NT2/D1 (cell line): ENCODE data around the gene RUBCN.

Source experiments
- DNase-seq: peaks from one replicate; pipeline ENCODE4 v3.0.0-alpha.2; 2011; ENCODE audit warnings: low read depth, low spot score
- H3K27me3 ChIP-seq: 2 replicates; pipeline ENCODE4 v1.6.0; 2011; ENCODE audit warnings: mild to moderate bottlenecking; ENCODE audit not compliant: insufficient read length, insufficient read depth
- H3K36me3 ChIP-seq: 2 replicates; pipeline ENCODE4 v1.6.1; 2011; ENCODE audit warnings: mild to moderate bottlenecking, low read length, mixed read lengths; ENCODE audit not compliant: insufficient read depth, insufficient read length
- H3K4me1 ChIP-seq: 2 replicates; pipeline ENCODE4 v1.5.1; 2011; ENCODE audit not compliant: insufficient read depth, insufficient read length
- H3K4me3 ChIP-seq: 2 replicates; pipeline ENCODE4 v1.5.1; 2011; ENCODE audit warnings: low read depth; ENCODE audit not compliant: insufficient read length
- H3K9ac ChIP-seq: 2 replicates; pipeline ENCODE4 v1.6.0; 2011; ENCODE audit warnings: low read depth; ENCODE audit not compliant: insufficient read length
- H3K9me3 ChIP-seq: 2 replicates; pipeline ENCODE4 v1.5.1; 2011; ENCODE audit warnings: mild to moderate bottlenecking, low read length; ENCODE audit not compliant: insufficient read depth
- SUZ12 ChIP-seq: IDR thresholded peaks from 2 replicates; pipeline ENCODE4 v1.6.1; 2011; ENCODE audit not compliant: insufficient read length, insufficient read depth; ENCODE audit errors: extremely low read depth
- YY1 ChIP-seq: IDR thresholded peaks from 2 replicates; pipeline ENCODE4 v1.6.1; 2011; ENCODE audit not compliant: insufficient read length, insufficient read depth
- ZNF274 ChIP-seq: IDR thresholded peaks from 2 replicates; pipeline ENCODE4 v1.6.1; 2011; ENCODE audit warnings: mild to moderate bottlenecking, low read depth, low read length

The RUBCN gene

GRCh38 chr3:197753263-197753662, 16.6 kb upstream of the RUBCN start:
- no peak for TF ChIP-seq ZNF274
- no peak for TF ChIP-seq SUZ12
- TF ChIP-seq YY1 = no peak
- no peak for DNase-seq
- no peaks in the 10 kb centered on the region for H3K9me3 ChIP-seq
- H3K4me1 ChIP-seq = no peaks in the 10 kb centered on the region
- H3K9ac ChIP-seq = no peak overlapping the region
- H3K4me3 ChIP-seq = no peak overlapping the region
- peaks cover 49% of the 10 kb centered on the region for H3K27me3 ChIP-seq
- H3K36me3 ChIP-seq = peaks cover 12% of the 10 kb centered on the region

GRCh38 chr3:197752107-197752506, 15.4 kb upstream of the RUBCN start:
- Histone ChIP-seq H3K4me1 (no peaks in the 10 kb centered on the region), H3K9me3 (no peaks in the 10 kb centered on the region), H3K9ac (no peak overlapping the region), H3K36me3 (peaks cover 8% of the 10 kb centered on the region), H3K4me3 (no peak overlapping the region), H3K27me3 (peaks cover 52% of the 10 kb centered on the region)
- DNase-seq = no peak
- TF ChIP-seq ZNF274 (no peak), SUZ12 (no peak), YY1 (no peak)

DNA sequence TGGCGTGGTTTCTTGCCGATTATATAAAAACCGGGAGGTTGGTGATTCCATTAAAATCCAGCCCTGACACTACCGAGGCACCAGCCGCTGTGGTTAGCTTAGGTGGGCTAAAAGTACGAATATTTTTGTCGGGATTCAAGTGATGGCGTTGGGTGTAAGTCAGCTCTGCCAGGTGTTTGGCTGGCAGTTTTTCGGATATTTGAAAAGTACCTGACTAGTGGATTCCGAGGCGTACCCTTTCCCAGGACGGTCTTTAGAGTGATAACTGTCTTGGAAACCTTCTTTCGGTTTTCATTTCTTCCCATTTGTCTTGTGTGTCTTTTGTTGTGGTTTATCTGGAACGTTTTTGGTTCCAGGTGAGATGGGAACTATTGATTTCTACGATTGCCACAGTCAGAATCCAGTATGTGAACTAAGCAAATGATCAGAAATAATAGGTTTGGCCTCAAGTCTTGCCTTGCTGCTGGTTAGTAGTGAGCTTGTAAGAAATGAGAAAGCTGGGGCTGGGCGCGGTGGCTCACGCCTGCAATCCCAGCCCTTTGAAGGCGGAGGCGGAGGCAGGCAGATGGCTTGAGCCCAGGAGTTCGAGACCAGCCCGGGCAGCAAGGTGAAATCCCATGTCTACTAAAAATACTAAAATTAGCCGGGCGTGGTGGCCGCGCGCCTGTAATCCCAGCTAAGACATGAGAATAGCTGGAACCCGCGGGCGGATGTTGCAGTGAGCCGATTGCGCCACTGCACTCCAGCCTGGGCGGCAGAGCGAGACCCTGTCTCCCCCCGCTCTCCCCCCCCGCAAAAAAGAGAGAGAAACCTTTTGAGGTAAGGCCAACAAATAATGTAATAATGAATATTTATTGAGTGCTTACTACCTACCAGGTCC, 14.4 kb upstream of the RUBCN start:
- Histone ChIP-seq H3K36me3 (no peaks in the 10 kb centered on the region), H3K27me3 (peaks cover 52% of the 10 kb centered on the region), H3K4me3 (peak overlapping the region; percentile 71), H3K9me3 (no peaks in the 10 kb centered on the region), H3K9ac (peak overlapping the region; percentile 74), H3K4me1 (no peaks in the 10 kb centered on the region)
- TF ChIP-seq ZNF274 = no peak
- no peak for TF ChIP-seq SUZ12
- no peak for TF ChIP-seq YY1
- DNase-seq = no peak

DNA sequence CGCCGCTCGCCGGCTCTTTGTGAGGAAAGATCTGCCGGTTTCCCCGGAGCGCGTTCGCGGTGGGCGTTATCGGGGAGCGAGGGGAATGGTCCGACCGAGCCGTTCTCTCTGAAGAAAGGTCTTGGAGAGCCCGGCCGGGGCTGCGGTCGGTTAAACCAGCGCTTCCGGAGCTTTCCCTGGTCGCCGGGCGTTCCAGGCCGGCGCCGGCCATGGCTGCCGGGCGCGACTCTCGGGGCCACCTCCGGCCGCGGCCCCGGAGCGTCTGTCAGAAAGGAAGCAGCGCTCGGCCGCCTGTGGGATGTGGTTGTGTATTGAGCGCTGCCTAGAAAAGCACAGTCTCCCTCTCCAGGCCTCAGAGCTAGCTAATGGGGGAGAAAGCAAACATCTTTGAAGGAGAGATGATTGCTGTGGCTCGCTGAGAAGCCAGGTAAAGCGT, 13.7 kb upstream of the RUBCN start:
- Histone ChIP-seq H3K4me3 (peak overlapping the region; percentile 71), H3K27me3 (peaks cover 52% of the 10 kb centered on the region), H3K36me3 (no peaks in the 10 kb centered on the region), H3K9me3 (no peaks in the 10 kb centered on the region), H3K9ac (peak overlapping the region; percentile 74), H3K4me1 (no peaks in the 10 kb centered on the region)
- no peak for TF ChIP-seq ZNF274
- TF ChIP-seq YY1 = no peak
- no peak for TF ChIP-seq SUZ12
- no peak for DNase-seq

DNA sequence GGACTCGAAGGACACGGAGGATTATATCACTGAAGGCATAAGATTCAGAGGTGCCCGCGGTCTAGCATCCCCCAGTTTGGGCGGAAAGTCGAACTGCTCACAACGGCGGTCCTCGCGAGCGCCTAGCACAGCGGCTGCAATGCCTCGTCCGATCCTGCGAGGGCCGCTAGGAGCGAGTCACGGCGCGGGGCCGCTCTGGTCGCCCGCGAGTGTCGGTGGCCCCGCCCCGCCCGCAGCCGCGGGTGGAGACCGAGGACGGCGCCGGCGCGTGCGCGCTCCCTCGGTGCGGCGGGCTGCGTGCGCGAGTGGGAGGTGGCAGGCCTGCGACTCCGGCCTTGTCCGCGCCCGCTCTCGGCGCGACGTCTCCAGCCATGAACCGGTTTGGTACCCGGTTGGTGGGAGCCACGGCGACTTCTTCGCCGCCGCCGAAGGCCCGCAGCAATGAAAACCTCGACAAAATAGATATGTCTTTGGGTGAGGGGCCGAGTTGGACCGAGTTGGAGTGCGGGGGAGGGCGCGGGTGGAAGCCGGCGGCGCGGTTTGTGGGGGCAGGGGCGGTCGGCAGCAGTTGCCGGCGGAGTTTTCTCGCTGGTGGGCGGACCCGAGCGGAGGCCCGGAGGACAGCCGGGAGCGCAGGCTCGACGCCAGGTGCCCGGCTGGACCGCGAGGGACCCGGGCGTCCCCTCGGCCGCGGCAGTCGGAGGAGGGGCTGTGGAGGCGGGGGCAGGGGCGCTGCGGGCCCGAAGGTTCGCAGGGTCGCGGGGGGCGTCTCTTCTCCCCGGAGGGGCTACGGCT, 13.1 kb upstream of the RUBCN start, which contains the start of gene FYTTD1:
TSS of gene FYTTD1 (plus strand) at position 283 of the 795 bp plus-strand sequence. CDS start at position 372, 89 bp downstream.
- H3K36me3 ChIP-seq = no peaks in the 10 kb centered on the region
- H3K4me1 ChIP-seq = no peaks in the 10 kb centered on the region
- DNase-seq = no peak
- H3K9ac ChIP-seq = peak within 1 kb of the TSS; percentile 74
- no peaks in the 10 kb centered on the region for H3K9me3 ChIP-seq
- H3K4me3 ChIP-seq = peak within 1 kb of the TSS; percentile 71
- TF ChIP-seq SUZ12 = no peak
- no peak for TF ChIP-seq ZNF274
- no peak for TF ChIP-seq YY1
- H3K27me3 ChIP-seq = peaks cover 52% of the 10 kb centered on the region

- H3K9ac ChIP-seq = peak overlapping the region; percentile 74
- H3K4me1 ChIP-seq = no peaks in the 10 kb centered on the region
- DNase-seq = no peak
Measured at GRCh38 chr3:197749315-197749600, 12.6 kb upstream of the RUBCN start.

More at GRCh38 chr3:197749315-197749600, 12.6 kb upstream of the RUBCN start:
- Histone ChIP-seq H3K4me3 (peak overlapping the region; percentile 71), H3K36me3 (no peaks in the 10 kb centered on the region), H3K9me3 (no peaks in the 10 kb centered on the region), H3K27me3 (peaks cover 52% of the 10 kb centered on the region)
- TF ChIP-seq YY1 = no peak
- TF ChIP-seq ZNF274 = no peak
- no peak for TF ChIP-seq SUZ12
